Stimulated activated CD4-positive, alpha-beta T cell treated with anti-CD3 and anti-CD28 coated beads, Interleukin-1b, Interleukin-23, amount 100 ng/mL, for 1 hour (primary cell): Measurements from ENCODE around the gene LGALS4.
"Not testable (repeated sequence)": the region's sequence is repeated elsewhere in the genome, so short reads cannot be mapped to it uniquely, and the experiment has no call there.

Source experiments
- DNase-seq, 2 donors: peaks; one replicate each; pipeline ENCODE4 v3.0.0-alpha.2; 2020; ENCODE audit warnings: low read depth in 2 of 2

Gene LGALS4

DNA sequence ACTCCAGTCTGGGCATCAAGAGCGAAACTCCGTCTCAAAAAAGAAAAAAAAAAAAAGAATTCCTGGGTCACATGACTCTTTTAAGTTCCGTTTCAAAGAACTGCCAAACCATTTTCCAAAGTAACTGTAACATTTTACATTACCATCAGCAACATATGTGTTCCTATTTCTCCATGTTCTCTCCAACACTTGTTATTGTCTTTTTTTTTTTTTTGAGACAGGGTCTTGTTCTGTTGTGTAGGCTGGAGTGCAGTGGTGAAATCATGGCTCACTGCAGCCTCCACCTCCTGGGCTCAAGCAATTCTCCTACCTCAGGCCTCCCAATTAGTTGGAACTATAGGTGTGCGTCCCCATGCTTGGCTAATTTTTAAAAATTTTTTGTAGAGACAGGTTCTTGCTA lies 17.2 kb downstream of the LGALS4 start:
- DNase-seq: no peak

DNA sequence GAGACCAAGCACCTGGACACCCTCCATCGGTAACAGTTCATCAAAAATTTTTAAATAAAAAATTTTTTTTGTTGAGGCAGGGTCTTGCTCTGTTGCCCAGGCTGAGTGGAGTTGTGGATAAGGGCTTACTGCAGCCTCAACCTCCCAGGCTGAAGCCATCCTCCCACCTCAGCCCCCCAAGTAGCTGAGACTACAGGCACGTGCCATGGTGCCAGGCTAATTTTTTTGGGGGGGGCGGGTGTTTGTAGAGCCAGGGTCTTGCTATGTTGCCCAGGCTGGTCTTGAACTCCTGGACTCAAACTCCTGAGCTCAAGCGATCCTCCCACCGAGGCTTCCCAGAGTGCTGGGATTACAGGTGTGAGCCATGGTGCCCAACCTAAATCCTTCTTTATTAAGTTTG lies 19.1 kb downstream of the LGALS4 start:
- DNase-seq: no peak

DNA sequence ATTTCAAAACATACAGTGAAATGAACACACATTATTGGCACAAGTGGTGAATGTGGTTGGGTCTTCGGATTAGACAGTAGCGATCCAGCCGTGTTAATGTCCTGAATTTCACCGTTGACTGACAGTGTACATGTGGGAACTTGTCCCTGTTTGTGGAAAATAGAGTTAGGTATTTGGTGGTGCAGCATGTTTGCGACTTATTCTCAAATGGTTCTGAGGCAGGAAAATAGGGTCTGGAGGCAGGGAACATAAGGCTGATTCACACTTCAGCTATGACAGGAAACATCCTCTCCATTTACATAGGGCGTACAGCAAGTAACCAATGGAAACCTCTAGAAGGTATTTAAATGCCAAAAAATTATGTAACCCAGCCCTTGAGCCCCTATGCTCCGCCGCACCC lies 19.6 kb downstream of the LGALS4 start:
- DNase-seq: no peak

DNA sequence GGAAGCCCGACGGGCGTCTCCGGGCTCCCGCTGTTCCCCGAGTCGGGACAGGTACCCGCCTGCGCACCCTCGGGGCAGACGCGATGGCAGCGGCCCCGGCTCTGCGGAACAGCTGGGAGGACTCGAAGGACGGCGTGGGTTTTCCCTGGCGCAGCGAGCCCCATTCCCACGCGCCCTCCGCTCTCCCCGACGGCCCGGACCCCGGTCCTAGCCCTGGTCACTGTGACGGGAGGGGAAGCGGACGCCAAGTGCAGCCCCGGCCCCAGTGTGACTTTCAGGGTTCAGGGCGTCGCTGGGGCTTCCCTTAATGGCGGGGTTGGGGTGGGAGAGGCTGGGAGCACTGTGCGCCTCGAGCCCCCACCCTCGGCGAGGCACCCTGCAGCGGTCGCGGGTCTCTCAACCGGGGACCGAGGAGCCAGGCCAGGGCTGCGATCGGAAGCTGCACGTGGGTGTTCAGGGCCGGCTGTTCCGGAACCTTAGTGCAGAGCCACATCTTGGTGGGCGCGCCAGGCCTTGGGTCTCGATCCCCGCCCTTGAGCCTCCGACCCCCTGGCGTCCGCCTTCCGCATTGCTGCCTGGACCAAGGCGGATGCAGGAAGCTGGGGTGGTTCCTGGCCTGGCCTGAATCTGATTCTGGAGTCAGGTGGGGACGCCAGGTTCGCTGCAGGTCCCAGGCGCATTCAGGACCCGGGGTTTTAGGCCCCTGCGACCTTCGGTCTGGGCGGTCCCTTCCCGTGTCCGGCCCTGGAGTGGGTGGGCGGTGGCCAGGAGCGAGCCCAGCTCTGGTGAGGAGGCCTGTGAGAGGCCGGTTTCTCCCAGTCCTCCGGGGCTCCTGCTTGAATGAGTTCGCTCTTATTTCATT lies 20.3 kb downstream of the LGALS4 start:
- peak in 1 of 2 donors; percentile 4 for DNase-seq

DNA sequence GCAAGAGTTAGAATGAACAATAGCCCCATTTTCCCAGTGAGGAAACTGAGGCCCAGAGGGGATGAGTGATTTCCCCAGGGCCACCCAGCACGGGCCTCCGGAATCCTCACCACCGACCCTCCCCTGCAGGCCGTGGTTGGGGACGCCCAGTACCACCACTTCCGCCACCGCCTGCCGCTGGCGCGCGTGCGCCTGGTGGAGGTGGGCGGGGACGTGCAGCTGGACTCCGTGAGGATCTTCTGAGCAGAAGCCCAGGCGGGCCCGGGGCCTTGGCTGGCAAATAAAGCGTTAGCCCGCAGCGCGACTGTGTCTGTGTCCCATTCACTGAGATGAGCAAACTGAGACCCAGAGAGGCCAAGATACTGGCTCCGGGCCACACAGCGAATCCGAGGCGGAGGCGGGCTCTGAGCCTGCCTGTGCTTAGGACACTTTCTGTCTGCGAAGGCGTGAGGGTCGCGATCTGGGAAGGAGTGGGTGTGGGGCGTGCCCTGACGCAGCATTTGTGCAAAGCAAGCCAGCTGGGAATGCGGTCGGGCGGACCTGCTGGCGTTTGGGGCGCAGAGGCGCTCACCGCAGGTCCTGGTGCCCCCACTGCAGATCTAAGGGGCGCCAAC lies 21.2 kb downstream of the LGALS4 start:
- DNase-seq: not testable (repeated sequence)

DNA sequence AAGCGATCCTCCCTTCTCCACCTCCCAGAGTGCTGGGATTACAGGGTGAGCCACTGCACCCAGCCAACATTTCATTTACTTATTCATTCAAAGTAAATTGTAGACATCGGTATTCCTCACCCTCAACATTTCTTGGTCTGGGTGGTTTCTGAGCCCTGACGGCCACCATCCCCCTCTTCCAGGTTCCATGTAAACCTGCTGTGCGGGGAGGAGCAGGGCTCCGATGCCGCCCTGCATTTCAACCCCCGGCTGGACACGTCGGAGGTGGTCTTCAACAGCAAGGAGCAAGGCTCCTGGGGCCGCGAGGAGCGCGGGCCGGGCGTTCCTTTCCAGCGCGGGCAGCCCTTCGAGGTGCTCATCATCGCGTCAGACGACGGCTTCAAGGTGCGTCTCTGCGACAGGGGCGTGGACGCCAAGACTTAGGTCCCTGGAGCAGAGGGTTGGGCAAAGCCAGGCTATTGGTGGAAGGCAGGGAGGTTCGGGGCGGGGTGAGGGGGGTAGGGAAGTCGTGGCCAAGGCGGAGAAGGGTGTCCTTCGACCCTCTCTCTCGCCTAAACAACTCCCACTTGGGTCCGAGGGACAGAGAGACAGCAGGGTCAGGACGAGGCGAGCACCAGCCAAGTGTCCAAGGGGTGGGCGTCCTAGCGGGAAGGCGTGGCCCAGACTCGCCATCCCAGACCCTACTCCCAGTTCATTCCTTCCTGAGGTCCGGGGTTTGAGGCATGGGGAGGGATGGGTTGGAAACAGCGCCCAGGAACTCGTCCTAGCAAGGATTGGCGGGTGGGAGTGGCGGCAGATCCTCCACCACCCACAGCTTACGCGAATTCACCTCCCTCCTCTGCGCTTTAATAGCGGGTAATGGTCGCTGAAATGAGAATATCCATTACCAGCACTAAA lies 22.0 kb downstream of the LGALS4 start:
- not testable (repeated sequence) for DNase-seq

DNA sequence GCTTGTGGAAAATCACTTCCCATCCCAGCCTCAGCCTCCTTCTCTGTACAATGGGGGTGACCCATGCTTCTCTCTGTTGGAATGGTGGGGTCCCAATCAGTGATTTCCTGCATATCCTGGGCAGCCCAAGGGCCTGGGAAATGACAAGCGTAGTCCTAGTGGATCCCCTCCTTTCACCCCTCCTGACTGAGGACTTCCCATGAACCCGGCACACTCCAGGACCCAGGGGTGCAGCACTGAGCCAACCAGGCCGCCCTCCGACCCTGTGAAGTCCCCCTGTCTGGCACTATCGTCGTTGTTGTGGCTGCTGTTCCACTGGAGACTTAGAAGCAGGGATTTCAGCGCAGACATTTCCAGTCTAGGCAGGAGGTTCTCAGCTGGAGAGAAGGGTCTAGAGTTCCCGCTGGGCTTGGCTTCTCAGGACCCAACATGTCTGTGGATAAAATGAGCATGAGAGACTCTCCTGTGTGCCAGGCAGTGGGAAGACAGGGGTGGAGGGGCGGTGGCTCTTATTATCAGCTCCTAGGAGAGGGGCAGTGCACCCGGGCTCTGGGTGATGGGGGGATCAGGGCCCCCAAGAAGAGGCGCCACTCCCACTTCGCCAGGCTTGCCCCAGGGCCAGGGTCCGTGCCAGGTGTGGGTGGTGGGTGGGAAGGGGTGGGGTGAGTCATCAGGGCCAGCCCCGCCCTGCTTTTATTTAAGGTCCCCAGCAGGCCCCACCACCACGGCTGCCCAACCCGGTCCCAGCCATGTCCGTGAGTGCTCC lies 24.1 kb downstream of the LGALS4 start, which contains the start of gene LGALS7B:
Gene LGALS7B, plus strand, starts transcription at position 723 of the 766 bp plus-strand sequence. Its CDS starts 27 bp downstream, at position 750.
- DNase-seq: no peak

DNA sequence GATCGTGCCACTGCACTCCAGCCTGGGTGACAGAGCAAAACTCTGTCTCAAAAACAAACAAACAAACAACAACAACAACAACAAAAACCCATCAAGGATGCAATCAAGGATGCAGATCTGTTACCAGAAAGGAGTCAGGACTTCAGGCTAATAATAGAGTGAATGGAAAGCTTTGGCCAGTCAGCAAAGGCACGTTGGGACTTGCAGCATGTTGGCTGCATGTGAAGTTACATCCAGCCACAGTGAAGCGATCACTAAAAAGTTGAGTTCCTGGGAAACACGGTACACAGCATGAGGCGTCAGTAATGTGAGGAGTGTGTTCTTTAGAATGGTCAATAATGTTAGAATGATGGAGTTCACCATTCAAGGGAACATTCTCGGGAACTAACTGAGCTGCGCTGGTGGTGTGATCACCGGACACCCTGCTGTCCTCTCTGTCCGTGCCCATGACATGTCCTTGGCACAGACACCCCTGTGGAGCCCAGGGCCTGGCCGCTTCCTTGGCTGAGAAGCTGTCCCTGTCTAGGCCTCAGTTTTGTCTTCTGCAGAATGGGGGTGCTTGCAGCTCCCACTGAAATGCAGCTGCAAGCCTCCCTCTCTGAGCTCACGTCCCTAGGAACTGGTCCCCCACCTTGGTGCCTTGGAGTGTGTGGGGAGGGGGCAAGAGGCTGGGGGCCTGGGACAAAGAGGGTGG lies 26.0 kb downstream of the LGALS4 start:
- DNase-seq: no peak

DNA sequence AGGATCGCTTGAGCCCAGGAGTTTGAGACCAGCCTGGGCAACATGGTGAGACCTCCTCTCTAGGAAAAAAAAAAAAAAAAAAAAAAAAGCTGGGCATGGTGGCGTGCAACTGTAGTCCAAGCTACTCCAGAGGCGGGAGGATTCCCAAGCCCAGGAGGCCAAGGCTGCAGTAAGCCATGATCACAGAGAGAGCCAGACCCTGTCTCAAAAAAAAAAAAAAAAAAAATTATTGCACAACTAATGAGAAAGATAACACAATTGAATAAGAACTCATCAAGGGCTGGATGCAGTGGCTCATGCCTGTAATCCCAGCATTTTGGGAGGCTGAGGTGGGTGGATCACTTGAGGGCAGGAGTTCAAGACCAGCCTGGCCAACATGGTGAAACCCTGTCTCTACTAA lies 26.7 kb downstream of the LGALS4 start:
- DNase-seq: not testable (repeated sequence)

DNA sequence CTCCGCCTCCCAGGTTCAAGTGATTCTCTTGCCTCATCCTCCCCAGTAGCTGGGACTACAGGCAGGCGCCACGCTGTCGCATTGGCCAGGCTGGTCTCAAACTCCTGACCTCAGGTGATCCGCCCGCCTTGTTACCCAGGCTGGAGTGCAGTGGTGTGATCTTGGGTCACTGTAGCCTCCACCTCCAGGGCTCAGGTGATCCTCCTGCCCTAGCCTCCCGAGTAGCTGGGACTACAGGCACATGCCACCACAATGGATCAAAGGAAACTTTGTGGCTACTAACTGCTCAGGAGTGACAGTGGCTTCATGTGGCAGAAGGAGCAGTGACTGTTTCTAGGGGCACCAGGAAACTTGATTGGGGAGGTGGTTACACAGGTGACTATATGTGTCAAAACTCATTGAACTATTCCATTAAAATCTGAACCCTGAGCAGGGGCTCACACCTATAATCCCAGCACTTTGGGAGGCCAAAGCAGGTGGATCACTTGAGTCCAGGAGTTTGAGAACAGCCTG lies 27.5 kb downstream of the LGALS4 start:
- DNase-seq: no peak

DNA sequence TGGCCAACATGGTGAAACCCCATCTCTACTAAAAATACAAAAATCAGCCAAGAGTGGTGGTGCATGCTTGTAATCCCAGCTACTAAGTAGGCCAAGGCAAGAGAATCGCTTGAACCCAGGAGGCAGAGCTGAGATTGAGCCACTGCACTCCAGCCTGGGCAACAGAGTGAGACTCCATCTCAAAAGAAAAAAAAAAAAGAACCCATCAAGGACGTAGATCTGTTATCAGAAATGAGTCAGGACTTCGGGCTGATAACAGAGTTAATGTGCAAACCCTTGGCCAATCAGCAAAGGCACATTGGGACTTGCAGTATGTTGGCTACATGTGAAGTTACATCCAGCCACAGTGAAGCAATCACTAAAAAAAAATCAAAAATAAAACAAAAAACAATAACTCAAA lies 28.5 kb downstream of the LGALS4 start:
- no peak for DNase-seq

DNA sequence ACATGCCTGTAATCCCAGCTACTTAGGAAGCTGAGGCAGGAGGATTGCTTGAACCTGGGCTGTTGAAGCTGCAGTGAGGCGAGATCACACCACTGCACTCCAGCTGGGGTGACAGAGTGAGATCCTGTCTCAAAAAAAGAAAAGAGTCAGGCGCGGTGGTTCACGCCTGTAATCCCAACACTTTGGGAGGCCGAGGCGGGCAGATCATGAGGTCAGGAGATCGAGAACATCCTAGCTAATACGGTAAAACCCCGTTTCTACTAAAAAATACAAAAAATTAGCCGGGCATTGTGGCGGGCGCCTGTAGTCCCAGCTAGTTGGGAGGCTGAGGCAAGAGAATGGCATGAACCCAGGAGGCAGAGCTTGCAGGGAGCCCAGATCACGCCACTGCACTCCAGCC lies 30.5 kb downstream of the LGALS4 start:
- not testable (repeated sequence) for DNase-seq

DNA sequence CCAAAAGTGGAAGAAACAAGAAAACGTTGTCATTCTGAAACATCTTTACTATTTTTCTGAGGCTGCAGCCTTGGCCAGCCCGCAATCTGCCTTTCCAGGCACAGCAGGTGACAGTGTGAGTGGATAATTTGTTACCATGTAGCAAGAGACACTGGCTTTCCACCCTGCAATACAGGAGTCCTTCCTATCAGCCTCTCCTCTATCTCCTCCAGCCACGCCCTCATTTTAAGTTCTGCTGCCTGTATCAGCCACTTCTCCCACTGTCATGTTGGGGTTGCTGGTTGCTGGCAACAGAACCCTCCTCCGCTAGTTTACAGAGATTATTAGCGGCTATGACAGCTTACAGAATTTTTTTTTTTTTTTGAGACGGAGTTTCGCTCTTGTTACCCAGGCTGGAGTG lies 31.7 kb downstream of the LGALS4 start:
- no peak for DNase-seq

DNA sequence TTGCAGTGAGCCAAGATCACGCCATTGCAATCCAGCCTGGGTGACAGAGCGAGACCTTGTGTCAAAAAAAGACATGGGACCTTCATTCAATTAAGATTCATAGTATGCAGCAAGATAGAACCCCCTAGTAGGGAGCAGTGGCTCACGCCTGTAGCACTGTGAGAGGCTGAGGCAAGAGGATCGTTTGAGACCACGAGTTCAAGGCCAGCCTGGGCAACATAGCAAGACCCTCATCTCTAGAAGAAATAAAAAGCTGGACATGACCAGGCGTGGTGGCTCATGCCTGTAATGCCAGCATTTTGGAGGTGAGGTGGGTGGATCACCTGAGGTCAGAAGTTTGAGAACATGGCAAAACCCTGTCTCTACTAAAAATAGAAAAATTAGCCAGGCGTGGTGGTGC lies 32.3 kb downstream of the LGALS4 start:
- DNase-seq: no peak

DNA sequence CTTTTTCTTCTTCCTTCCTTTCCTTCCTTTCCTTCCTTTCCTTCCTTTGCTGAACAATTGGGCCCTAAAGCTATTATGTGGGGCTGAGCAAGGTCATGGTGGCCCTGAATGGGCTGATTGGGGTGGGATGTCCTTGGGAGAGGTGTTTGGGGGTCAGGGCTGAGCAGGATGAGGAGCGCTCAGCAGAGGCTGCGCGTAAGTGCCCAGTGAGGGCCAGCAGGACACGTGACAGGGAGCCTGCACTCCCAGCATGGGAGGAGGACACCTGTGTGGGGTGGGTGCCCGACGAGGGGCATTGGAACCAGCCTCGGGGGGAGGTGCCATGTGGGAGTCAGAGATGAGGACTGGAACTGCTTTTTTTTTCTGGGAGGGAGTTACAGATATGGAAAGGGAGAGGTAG lies 34.0 kb downstream of the LGALS4 start:
- DNase-seq: no peak

DNA sequence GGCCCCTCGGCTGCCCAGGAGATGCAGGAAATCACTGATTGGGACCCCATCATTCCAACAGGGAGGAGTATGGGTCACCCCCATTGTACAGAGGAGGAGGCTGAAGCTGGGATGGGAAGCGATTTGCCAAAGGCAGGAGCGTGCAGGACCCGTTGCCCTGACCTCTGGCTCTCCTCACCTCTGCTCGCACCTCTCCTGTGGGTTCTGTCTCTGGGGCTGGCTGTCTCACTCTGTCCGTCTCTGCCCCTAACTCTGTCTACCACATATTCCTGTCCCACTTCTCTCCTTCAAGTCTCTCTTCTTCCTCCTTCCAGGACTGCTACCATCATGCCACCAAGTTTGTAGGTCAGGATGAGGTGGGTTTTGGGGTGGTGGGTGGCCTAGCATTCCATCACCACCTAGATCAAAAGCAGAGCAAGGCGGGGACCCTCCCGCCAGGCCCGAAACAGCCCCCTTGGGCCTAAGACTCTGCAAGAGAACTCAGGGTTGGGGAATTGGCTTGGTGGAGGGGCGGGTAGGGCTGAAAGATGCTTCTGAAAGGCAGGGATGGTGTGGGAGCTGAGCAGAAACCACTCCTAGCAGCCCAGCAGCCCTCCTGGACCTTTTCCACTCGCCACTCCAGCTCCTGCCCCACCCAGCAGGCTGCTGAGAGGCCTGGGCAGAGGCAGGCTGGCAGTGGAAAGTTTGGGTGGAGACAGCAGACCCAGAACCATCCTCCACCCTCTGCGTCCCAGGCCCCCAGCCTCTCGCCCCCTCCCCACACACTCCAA lies 38.4 kb downstream of the LGALS4 start:
- no peak for DNase-seq

DNA sequence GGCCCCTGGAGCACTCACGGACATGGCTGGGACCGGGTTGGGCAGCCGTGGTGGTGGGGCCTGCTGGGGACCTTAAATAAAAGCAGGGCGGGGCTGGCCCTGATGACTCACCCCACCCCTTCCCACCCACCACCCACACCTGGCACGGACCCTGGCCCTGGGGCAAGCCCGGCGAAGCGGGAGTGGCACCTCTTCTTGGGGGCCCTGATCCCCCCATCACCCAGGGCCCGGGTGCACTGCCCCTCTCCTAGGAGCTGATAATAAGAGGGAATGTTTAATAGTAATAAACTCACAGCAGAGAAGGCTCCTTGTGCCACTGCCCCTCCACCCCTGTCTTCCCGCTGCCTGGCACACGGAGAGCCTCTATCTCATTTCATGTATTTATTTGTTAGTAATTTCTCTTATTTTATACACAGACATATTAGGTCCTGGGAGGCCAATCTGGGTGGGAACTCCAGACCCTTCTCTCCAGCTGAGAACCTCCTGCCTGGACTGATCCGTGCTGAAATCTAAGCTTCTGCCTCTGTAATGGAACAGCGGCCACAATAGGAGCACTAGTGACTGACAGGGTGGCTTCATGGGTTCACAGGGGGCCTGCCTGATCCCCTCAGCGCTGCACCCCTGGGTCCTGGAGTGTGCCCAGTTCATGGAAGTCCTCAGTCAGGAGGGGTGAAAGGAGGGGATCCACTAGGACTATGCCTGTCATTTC lies 39.1 kb downstream of the LGALS4 start, which contains the start of gene LGALS7:
Gene LGALS7, minus strand, starts transcription at position 49 of the 709 bp plus-strand sequence. Its CDS starts 25 bp downstream, at position 24.
- DNase-seq: no peak

DNA sequence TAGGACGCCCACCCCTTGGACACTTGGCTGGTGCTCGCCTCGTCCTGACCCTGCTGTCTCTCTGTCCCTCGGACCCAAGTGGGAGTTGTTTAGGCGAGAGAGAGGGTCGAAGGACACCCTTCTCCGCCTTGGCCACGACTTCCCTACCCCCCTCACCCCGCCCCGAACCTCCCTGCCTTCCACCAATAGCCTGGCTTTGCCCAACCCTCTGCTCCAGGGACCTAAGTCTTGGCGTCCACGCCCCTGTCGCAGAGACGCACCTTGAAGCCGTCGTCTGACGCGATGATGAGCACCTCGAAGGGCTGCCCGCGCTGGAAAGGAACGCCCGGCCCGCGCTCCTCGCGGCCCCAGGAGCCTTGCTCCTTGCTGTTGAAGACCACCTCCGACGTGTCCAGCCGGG lies 41.2 kb downstream of the LGALS4 start:
- not testable (repeated sequence) for DNase-seq

DNA sequence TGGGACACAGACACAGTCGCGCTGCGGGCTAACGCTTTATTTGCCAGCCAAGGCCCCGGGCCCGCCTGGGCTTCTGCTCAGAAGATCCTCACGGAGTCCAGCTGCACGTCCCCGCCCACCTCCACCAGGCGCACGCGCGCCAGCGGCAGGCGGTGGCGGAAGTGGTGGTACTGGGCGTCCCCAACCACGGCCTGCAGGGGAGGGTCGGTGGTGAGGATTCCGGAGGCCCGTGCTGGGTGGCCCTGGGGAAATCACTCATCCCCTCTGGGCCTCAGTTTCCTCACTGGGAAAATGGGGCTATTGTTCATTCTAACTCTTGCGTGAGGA lies 41.8 kb downstream of the LGALS4 start:
- not testable (repeated sequence) for DNase-seq
